KMS-11 (cell line): ENCODE results near the gene CASP4.

Experiments used
- H2AFZ ChIP-seq: fragments of 200-600 bp; sonication (generic); 2 replicates; pipeline ENCODE4 v1.6.1; 2016; ENCODE audit warnings: antibody characterized with exemption, mixed run types, low read depth
- H3K27ac ChIP-seq: fragments of 200-600 bp; sonication (generic); 2 replicates; pipeline ENCODE4 v1.6.1; 2016; ENCODE audit warnings: mild to moderate bottlenecking, mixed run types
- H3K27me3 ChIP-seq: fragments of 200-600 bp; sonication (generic); 2 replicates; pipeline ENCODE4 v1.6.1; 2017; ENCODE audit warnings: mild to moderate bottlenecking, low read depth, mixed run types, moderate library complexity; ENCODE audit not compliant: insufficient read depth
- H3K36me3 ChIP-seq: fragments of 200-600 bp; sonication (generic); 2 replicates; pipeline ENCODE4 v1.6.1; 2017; ENCODE audit warnings: mild to moderate bottlenecking, mixed run types; ENCODE audit not compliant: insufficient read depth
- H3K4me1 ChIP-seq: fragments of 200-600 bp; sonication (generic); 2 replicates; pipeline ENCODE4 v1.6.1; 2016; ENCODE audit warnings: mild to moderate bottlenecking, low read depth, mixed run types; ENCODE audit not compliant: poor library complexity, severe bottlenecking
- H3K4me2 ChIP-seq: fragments of 200-600 bp; sonication (generic); 2 replicates; pipeline ENCODE4 v1.7.0; 2016; ENCODE audit warnings: mild to moderate bottlenecking, mixed run types
- H3K4me3 ChIP-seq: fragments of 200-600 bp; sonication (generic); IDR thresholded peaks from 2 replicates; pipeline ENCODE4 v1.6.1; 2017; ENCODE audit warnings: low read depth, low read length, mixed read lengths; ENCODE audit not compliant: insufficient read depth
- H3K79me2 ChIP-seq: fragments of 200-600 bp; sonication (generic); 2 replicates; pipeline ENCODE4 v1.6.1; 2016; ENCODE audit warnings: low read depth, mixed run types; ENCODE audit not compliant: insufficient read depth
- H3K9ac ChIP-seq: fragments of 200-600 bp; sonication (generic); 2 replicates; pipeline ENCODE4 v1.6.1; 2016; ENCODE audit warnings: mild to moderate bottlenecking, mixed run types
- H4K20me1 ChIP-seq: fragments of 200-600 bp; sonication (generic); 2 replicates; pipeline ENCODE4 v1.6.1; 2016; ENCODE audit warnings: mild to moderate bottlenecking, mixed run types; ENCODE audit not compliant: insufficient read depth
- TF ChIP-seq, protein P1 (sequence below): fragments of 200-600 bp; sonication (generic); conservative IDR thresholded peaks from 2 replicates; pipeline ENCODE4 v1.6.1; 2017; ENCODE audit warnings: low read depth, mild to moderate bottlenecking, antibody characterized with exemption, low read length, moderate library complexity, mixed read lengths

CASP4 gene

DNA sequence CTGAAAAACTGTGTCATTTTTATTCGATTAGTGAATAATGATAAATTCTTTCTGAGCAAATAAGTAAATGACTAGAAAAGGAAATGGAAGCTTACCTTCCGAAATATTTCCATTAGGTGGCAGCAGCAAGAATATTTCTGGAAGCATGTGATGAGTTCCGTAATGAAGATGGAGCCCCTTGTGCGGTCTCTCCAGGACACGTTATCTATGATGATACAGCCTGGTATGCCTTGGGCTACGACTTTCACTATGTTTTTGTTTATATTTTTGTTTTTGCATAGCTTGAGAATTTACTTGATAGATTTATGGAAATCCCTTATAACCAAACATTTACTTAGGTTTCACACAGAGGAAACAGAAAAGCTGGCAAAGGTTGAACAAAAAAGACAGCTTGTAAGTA, 28.9 kb upstream of the CASP4 start:
- H2AFZ ChIP-seq, result no peak overlapping the region
- no peaks in the 10 kb centered on the region for H3K79me2 ChIP-seq
- H3K27me3 ChIP-seq, result no peaks in the 10 kb centered on the region
- no peaks in the 10 kb centered on the region for H4K20me1 ChIP-seq
- no peaks in the 10 kb centered on the region for H3K4me1 ChIP-seq
- no peak overlapping the region for H3K4me3 ChIP-seq
- H3K4me2 ChIP-seq, result no peak overlapping the region
- H3K27ac ChIP-seq, result no peak overlapping the region
- H3K9ac ChIP-seq, result no peak overlapping the region
- H3K36me3 ChIP-seq, result no peaks in the 10 kb centered on the region
- TF ChIP-seq, protein P1, sequence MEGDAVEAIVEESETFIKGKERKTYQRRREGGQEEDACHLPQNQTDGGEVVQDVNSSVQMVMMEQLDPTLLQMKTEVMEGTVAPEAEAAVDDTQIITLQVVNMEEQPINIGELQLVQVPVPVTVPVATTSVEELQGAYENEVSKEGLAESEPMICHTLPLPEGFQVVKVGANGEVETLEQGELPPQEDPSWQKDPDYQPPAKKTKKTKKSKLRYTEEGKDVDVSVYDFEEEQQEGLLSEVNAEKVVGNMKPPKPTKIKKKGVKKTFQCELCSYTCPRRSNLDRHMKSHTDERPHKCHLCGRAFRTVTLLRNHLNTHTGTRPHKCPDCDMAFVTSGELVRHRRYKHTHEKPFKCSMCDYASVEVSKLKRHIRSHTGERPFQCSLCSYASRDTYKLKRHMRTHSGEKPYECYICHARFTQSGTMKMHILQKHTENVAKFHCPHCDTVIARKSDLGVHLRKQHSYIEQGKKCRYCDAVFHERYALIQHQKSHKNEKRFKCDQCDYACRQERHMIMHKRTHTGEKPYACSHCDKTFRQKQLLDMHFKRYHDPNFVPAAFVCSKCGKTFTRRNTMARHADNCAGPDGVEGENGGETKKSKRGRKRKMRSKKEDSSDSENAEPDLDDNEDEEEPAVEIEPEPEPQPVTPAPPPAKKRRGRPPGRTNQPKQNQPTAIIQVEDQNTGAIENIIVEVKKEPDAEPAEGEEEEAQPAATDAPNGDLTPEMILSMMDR, result no peak

DNA sequence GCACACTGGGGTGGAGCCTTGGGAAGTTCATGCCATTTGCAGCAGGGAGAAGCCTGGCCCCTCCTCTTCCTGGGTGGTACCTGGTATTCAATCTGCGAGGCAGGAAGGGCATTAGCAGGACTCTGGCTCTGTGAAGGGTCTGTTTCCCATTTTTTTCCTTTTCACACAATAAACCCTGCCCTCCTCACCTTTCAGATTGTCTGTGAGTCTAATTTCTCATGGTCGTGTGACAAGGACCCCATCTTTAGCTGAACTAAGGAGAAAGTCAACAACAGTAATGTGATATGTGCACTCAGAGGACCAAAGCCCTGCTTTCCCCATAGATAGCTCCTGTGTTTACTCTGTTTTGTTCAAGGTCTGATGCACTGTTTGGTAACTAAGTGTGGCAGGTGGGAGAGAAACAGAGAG, 26.6 kb upstream of the CASP4 start:
- H3K36me3 ChIP-seq, result no peaks in the 10 kb centered on the region
- H3K79me2 ChIP-seq, result no peaks in the 10 kb centered on the region
- no peak overlapping the region for H3K4me3 ChIP-seq
- no peak overlapping the region for H3K27ac ChIP-seq
- no peaks in the 10 kb centered on the region for H3K4me1 ChIP-seq
- no peaks in the 10 kb centered on the region for H3K27me3 ChIP-seq
- H3K4me2 ChIP-seq, result no peak overlapping the region
- H2AFZ ChIP-seq, result no peak overlapping the region
- H3K9ac ChIP-seq, result no peak overlapping the region
- TF ChIP-seq, protein P1, result no peak
- H4K20me1 ChIP-seq, result no peaks in the 10 kb centered on the region

DNA sequence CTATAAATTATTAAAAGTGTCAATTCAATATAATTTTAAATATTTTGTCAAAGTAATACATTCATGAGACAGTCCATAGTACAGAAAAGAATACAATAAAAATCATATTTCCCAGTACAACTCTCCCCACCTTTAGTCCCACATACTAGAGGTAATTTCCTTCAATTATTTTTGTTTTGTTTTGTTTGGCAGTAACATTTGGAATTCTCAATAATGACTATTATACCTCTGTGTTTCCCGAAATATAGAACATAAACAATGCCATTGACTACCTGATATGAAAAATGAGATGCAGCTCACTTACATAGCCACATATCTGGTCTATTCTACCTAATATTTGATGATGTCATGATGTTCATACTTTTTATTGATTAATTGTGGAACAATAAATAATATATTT, 24.4 kb upstream of the CASP4 start:
- H3K4me3 ChIP-seq, result no peak overlapping the region
- H3K79me2 ChIP-seq, result no peaks in the 10 kb centered on the region
- H3K4me1 ChIP-seq, result no peaks in the 10 kb centered on the region
- no peaks in the 10 kb centered on the region for H3K36me3 ChIP-seq
- no peak overlapping the region for H3K27ac ChIP-seq
- no peak overlapping the region for H2AFZ ChIP-seq
- no peaks in the 10 kb centered on the region for H3K27me3 ChIP-seq
- H3K4me2 ChIP-seq, result no peak overlapping the region
- TF ChIP-seq, protein P1, result no peak
- H3K9ac ChIP-seq, result no peak overlapping the region
- H4K20me1 ChIP-seq, result no peaks in the 10 kb centered on the region

DNA sequence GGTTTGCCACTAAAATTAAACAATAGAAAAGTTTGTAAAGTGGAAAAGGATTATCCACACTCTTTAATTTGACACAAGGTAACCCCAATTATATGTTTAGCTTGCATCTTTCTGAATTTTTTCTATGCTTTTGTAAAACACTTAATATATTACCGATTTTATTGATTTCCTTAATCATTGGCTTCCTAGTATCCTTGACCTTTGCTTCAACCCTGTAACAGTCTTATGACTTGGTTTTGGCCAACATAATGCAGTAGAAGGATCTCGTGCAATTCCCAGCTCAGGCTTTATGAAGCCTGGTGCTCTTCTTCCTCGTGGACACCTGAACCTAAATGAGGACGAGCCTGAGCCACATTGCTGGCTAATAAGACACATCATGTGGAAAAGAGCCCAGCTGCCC, 23.6 kb upstream of the CASP4 start:
- no peaks in the 10 kb centered on the region for H3K27me3 ChIP-seq
- no peak overlapping the region for H3K4me3 ChIP-seq
- no peaks in the 10 kb centered on the region for H3K4me1 ChIP-seq
- no peaks in the 10 kb centered on the region for H3K79me2 ChIP-seq
- no peak overlapping the region for H3K27ac ChIP-seq
- no peak overlapping the region for H3K4me2 ChIP-seq
- H3K36me3 ChIP-seq, result no peaks in the 10 kb centered on the region
- TF ChIP-seq, protein P1, result no peak
- no peak overlapping the region for H3K9ac ChIP-seq
- no peak overlapping the region for H2AFZ ChIP-seq
- no peaks in the 10 kb centered on the region for H4K20me1 ChIP-seq

DNA sequence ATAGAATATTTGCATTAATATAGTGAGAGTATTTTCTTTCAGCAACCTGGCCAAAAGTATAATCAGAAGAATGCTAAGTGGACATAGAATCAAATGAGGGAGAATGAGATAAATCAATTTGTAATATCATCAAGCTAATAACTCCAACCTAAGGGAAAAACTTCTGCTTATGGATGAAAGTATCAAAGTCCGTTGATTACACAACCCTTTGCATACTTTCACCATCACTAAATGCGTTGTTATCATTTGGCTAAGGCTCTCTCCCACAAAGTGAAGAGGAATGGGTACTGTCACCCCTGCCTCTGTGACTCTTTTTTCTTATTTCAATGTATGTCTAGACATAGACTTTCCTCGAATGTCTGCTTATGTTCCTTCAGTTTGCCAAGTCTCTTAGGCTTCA, 16.4 kb upstream of the CASP4 start:
- Histone ChIP-seq H3K4me1 (no peaks in the 10 kb centered on the region), H3K36me3 (no peaks in the 10 kb centered on the region), H3K9ac (no peak overlapping the region), H4K20me1 (no peaks in the 10 kb centered on the region), H2AFZ (no peak overlapping the region), H3K27me3 (no peaks in the 10 kb centered on the region), H3K79me2 (no peaks in the 10 kb centered on the region), H3K4me3 (no peak overlapping the region), H3K27ac (no peak overlapping the region), H3K4me2 (no peak overlapping the region)
- TF ChIP-seq, protein P1, result no peak
